Smooth muscle cell (in vitro differentiated cells): ENCODE data around the gene FAM240A. TPM values are rescaled to one million over a fixed set of nuclear protein-coding genes. Genes with fewer than 3 reads are reported as not detected.

Experiments used
- DNase-seq: peaks from one replicate; lab custom pipeline; 2025; ENCODE audit not compliant: unreplicated experiment; lab: John Stamatoyannopoulos, UW
- H2AFZ ChIP-seq: fragments of 200-600 bp; sonication (generic); 2 replicates; pipeline ENCODE4 v1.6.0; 2016; ENCODE audit warnings: antibody characterized with exemption, low read depth, mild to moderate bottlenecking
- H3F3A ChIP-seq: fragments of 200-600 bp; sonication (generic); 2 replicates; pipeline ENCODE4 v1.6.0; 2017; ENCODE audit warnings: antibody characterized with exemption, low read depth
- H3K27ac ChIP-seq: fragments of 200-600 bp; sonication (generic); 2 replicates; pipeline ENCODE4 v1.5.1; 2016; ENCODE audit warnings: low read depth, mild to moderate bottlenecking
- H3K27me3 ChIP-seq: fragments of 200-600 bp; sonication (generic); 2 replicates; pipeline ENCODE4 v1.6.1; 2016; ENCODE audit warnings: low read depth, mild to moderate bottlenecking
- H3K36me3 ChIP-seq: fragments of 200-600 bp; sonication (generic); 2 replicates; pipeline ENCODE4 v1.5.1; 2016; ENCODE audit warnings: low read depth
- H3K4me1 ChIP-seq: fragments of 200-600 bp; sonication (generic); 2 replicates; pipeline ENCODE4 v1.5.1; 2016; ENCODE audit warnings: low read depth
- H3K4me2 ChIP-seq: fragments of 200-600 bp; sonication (generic); 2 replicates; pipeline ENCODE4 v1.6.0; 2016; ENCODE audit warnings: mild to moderate bottlenecking
- H3K4me3 ChIP-seq: fragments of 200-600 bp; sonication (generic); 2 replicates; pipeline ENCODE4 v1.5.1; 2016; ENCODE audit warnings: mild to moderate bottlenecking
- H3K79me2 ChIP-seq: fragments of 200-600 bp; sonication (generic); 2 replicates; pipeline ENCODE4 v1.6.0; 2016; ENCODE audit warnings: low read depth, mild to moderate bottlenecking
- H3K9ac ChIP-seq: fragments of 200-600 bp; sonication (generic); 2 replicates; pipeline ENCODE4 v1.6.0; 2016; ENCODE audit warnings: low read depth
- H3K9me3 ChIP-seq: fragments of 200-600 bp; sonication (generic); replicated peaks from 2 replicates; pipeline ENCODE4 v1.5.1; 2016; ENCODE audit warnings: low read depth
- H4K20me1 ChIP-seq: fragments of 200-600 bp; sonication (generic); 2 replicates; pipeline ENCODE4 v1.6.0; 2016; ENCODE audit warnings: low read depth
- CTCF ChIP-seq: fragments of 200-600 bp; sonication (generic); IDR thresholded peaks from 2 replicates; pipeline ENCODE4 v1.5.1; 2017; ENCODE audit warnings: borderline replicate concordance, mild to moderate bottlenecking, antibody characterized with exemption; ENCODE audit not compliant: insufficient read depth, poor library complexity, severe bottlenecking
- WGBS: methylation state at CpG from one replicate; pipeline ENCODE4 v1.1.7; 2016; ENCODE audit warnings: low lambda C conversion rate; 5-methylcytosine and 5-hydroxymethylcytosine counted together
- polyA plus RNA-seq: library from polyadenylated mRNA; unstranded; fragments of >200 nt; fragmentation: Nextera tagmentation; extraction: Ambion mirVana; gene quantifications from 2 replicates; pipeline ENCODE4 v1.2.1, GENCODE V29; 2016
- total RNA-seq: library from RNA; depleted of rRNA; stranded (reverse); fragments of >200 nt; gene quantifications from 2 replicates; pipeline ENCODE4 v1.2.3, GENCODE V29; 2014

Gene FAM240A
- total and polyA plus RNA-seq, 2 experiments from 2014 or later = not detected

GRCh38 chr3:46667061-46667621 lies 54.8 kb downstream of the FAM240A start:
- no peak for DNase-seq
- Histone ChIP-seq H3K27me3 (no peaks in the 10 kb centered on the region), H3K4me3 (no peak overlapping the region), H3F3A (no peaks in the 10 kb centered on the region), H3K27ac (no peak overlapping the region), H3K9me3 (no peaks in the 10 kb centered on the region), H3K9ac (no peak overlapping the region), H3K36me3 (no peaks in the 10 kb centered on the region), H3K79me2 (no peaks in the 10 kb centered on the region), H2AFZ (no peak overlapping the region), H3K4me1 (peaks cover 7% of the 10 kb centered on the region), H4K20me1 (no peaks in the 10 kb centered on the region), H3K4me2 (no peak overlapping the region)
- 87% methylated on average over 8 of the region's 8 CpGs for WGBS
- no peak for TF ChIP-seq CTCF

GRCh38 chr3:46667657-46668056 lies 55.3 kb downstream of the FAM240A start:
- H2AFZ ChIP-seq = no peak overlapping the region
- no peaks in the 10 kb centered on the region for H3K27me3 ChIP-seq
- H3K36me3 ChIP-seq = no peaks in the 10 kb centered on the region
- H4K20me1 ChIP-seq = no peaks in the 10 kb centered on the region
- DNase-seq = no peak
- 93% methylated on average over 9 of the region's 9 CpGs for WGBS
- no peak overlapping the region for H3K4me2 ChIP-seq
- no peaks in the 10 kb centered on the region for H3F3A ChIP-seq
- TF ChIP-seq CTCF = no peak
- H3K9me3 ChIP-seq = no peaks in the 10 kb centered on the region
- H3K4me3 ChIP-seq = no peak overlapping the region
- no peaks in the 10 kb centered on the region for H3K79me2 ChIP-seq
- no peak overlapping the region for H3K27ac ChIP-seq
- no peak overlapping the region for H3K9ac ChIP-seq
- peaks cover 4% of the 10 kb centered on the region for H3K4me1 ChIP-seq

- Histone ChIP-seq H3K9ac (no peak overlapping the region), H4K20me1 (no peaks in the 10 kb centered on the region), H2AFZ (no peak overlapping the region), H3K4me1 (no peaks in the 10 kb centered on the region), H3K9me3 (no peaks in the 10 kb centered on the region), H3K4me2 (no peak overlapping the region), H3F3A (no peaks in the 10 kb centered on the region), H3K36me3 (no peaks in the 10 kb centered on the region), H3K4me3 (no peak overlapping the region), H3K27ac (no peak overlapping the region), H3K27me3 (no peaks in the 10 kb centered on the region), H3K79me2 (no peaks in the 10 kb centered on the region)
- no peak for TF ChIP-seq CTCF
- no peak for DNase-seq
- WGBS = 82% methylated on average over 7 of the region's 8 CpGs
Observed at GRCh38 chr3:46668116-46668515, 55.8 kb downstream of the FAM240A start.

GRCh38 chr3:46668591-46668990 lies 56.3 kb downstream of the FAM240A start:
- Histone ChIP-seq H3K4me3 (no peak overlapping the region), H2AFZ (no peak overlapping the region), H3K36me3 (no peaks in the 10 kb centered on the region), H3K9ac (no peak overlapping the region), H3K4me1 (no peaks in the 10 kb centered on the region), H3F3A (no peaks in the 10 kb centered on the region), H3K4me2 (no peak overlapping the region), H3K27ac (no peak overlapping the region), H3K27me3 (no peaks in the 10 kb centered on the region), H3K9me3 (no peaks in the 10 kb centered on the region), H4K20me1 (no peaks in the 10 kb centered on the region), H3K79me2 (no peaks in the 10 kb centered on the region)
- no peak for TF ChIP-seq CTCF
- no peak for DNase-seq
- WGBS = 82% methylated on average over 2 of the region's 2 CpGs
